ENCODE data around the gene OLFML2A. TPM values are rescaled to one million over a fixed set of nuclear protein-coding genes. Genes with fewer than 3 reads are reported as not detected.

The OLFML2A gene
- total RNA-seq, 2 experiments from 2014 or later: 4.4 to 6.7 TPM

DNA sequence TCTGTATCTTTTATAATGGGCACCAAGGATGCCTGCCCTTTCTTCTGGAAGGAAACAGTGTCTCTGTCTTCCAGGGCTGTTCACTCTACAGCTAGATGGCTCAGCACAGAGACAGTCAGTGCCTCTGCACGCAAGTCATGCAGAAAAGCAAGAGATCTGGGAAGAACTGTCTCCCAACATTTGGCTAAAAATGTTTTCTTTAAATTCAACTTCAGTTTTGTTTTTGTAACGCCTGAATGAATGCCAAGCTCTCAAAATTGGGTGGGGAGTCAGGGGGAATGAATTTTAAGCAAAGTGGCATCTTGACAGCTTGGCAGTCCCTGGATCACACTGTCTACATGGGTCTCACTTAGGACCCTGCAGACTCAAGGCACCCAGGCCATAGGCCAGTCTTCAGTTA, 12.6 kb downstream of the OLFML2A start:
- TF ChIP-seq EZH2phosphoT487 (IDR thresholded peaks at IDR 0.05; ENCODE audit: borderline replicate concordance, low read depth, low read length): no peak
- TF ChIP-seq, protein P1, sequence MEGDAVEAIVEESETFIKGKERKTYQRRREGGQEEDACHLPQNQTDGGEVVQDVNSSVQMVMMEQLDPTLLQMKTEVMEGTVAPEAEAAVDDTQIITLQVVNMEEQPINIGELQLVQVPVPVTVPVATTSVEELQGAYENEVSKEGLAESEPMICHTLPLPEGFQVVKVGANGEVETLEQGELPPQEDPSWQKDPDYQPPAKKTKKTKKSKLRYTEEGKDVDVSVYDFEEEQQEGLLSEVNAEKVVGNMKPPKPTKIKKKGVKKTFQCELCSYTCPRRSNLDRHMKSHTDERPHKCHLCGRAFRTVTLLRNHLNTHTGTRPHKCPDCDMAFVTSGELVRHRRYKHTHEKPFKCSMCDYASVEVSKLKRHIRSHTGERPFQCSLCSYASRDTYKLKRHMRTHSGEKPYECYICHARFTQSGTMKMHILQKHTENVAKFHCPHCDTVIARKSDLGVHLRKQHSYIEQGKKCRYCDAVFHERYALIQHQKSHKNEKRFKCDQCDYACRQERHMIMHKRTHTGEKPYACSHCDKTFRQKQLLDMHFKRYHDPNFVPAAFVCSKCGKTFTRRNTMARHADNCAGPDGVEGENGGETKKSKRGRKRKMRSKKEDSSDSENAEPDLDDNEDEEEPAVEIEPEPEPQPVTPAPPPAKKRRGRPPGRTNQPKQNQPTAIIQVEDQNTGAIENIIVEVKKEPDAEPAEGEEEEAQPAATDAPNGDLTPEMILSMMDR (conservative IDR thresholded peaks at IDR 0.05; ENCODE audit: low read length): no peak

DNA sequence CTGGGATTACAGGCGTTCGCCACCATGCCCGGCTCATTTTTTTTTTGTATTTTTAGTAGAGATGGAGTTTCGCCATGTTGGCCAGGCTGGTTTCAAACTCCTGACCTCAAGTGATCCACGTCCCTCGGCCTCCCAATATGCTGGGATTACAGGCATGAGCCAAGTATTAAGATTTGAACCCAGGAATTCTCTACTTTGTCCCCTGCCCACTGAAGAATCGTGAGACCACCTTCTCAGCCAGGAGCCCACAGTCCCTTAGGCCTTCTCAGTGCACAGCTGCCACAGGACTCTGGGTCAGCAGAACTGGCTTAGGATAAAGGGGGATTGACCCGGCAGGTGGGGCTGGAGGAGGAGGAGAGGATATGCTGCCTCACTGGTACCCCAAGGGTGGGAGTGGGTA, 13.4 kb downstream of the OLFML2A start:
- H3K4me3 ChIP-seq (ENCODE audit: low read depth, low read length, poor library complexity, severe bottlenecking): no peak overlapping the region
- TF ChIP-seq, protein P1 (conservative IDR thresholded peaks at IDR 0.05; ENCODE audit: low read length): no peak
- TF ChIP-seq EZH2phosphoT487 (IDR thresholded peaks at IDR 0.05; ENCODE audit: borderline replicate concordance, low read depth, low read length): no peak
- H3K79me2 ChIP-seq (ENCODE audit: insufficient read depth, low read depth, low read length): no peaks in the 10 kb centered on the region
- H3K9me2 ChIP-seq (ENCODE audit: insufficient read depth, low read length): no peaks in the 10 kb centered on the region
- peaks cover 8% of the 10 kb centered on the region for H3K4me1 ChIP-seq (ENCODE audit: insufficient read depth, low read length, poor library complexity, severe bottlenecking)
- no peaks in the 10 kb centered on the region for H3K36me3 ChIP-seq (ENCODE audit: insufficient read depth, low read length)
- H3K4me2 ChIP-seq (ENCODE audit: low read length): no peak overlapping the region
- intact Hi-C loops (cut with micrococcal nuclease; ENCODE audit: unreplicated experiment): no loop called here
- no peaks in the 10 kb centered on the region for H4K20me1 ChIP-seq (ENCODE audit: insufficient read depth, low read length)
- H3K9me3 ChIP-seq (ENCODE audit: low read length): no peaks in the 10 kb centered on the region
- ChIA-PET CTCF (ENCODE audit: unreplicated experiment) (interaction anchor here (0.6 kb wide), 1 partner anchor 15 kb away, joined by 3 read pairs; no protein-coding TSS in a partner anchor), POLR2A (interaction anchor here (1.9 kb wide), 1 partner anchor 11 kb away, joined by 5 read pairs; no protein-coding TSS in a partner anchor)
- no TSS peak for BruUV-seq (replicated peaks)
- H2AFZ ChIP-seq (ENCODE audit: low read length): no peak overlapping the region
- H3K27ac ChIP-seq (ENCODE audit: low read depth, low read length, poor library complexity, severe bottlenecking): no peak overlapping the region
- DNase-seq (ENCODE audit: low spot score): no peak

More for the DNA sequence above, 12.6 kb downstream of the OLFML2A start:
- BruUV-seq (replicated peaks): no TSS peak
- no peaks in the 10 kb centered on the region for H3K79me2 ChIP-seq (ENCODE audit: insufficient read depth, low read depth, low read length)
- no peaks in the 10 kb centered on the region for H4K20me1 ChIP-seq (ENCODE audit: insufficient read depth, low read length)
- H3K9me2 ChIP-seq (ENCODE audit: insufficient read depth, low read length): no peaks in the 10 kb centered on the region
- peaks cover 8% of the 10 kb centered on the region for H3K4me1 ChIP-seq (ENCODE audit: insufficient read depth, low read length, poor library complexity, severe bottlenecking)
- no peaks in the 10 kb centered on the region for H3K9me3 ChIP-seq (ENCODE audit: low read length)
- H3K4me2 ChIP-seq (ENCODE audit: low read length): no peak overlapping the region
- H3K27ac ChIP-seq (ENCODE audit: low read depth, low read length, poor library complexity, severe bottlenecking): no peak overlapping the region
- H2AFZ ChIP-seq (ENCODE audit: low read length): no peak overlapping the region
- no peaks in the 10 kb centered on the region for H3K36me3 ChIP-seq (ENCODE audit: insufficient read depth, low read length)
- ChIA-PET CTCF (ENCODE audit: unreplicated experiment) (no interaction called here), POLR2A (interaction anchor here (0.5 to 1.9 kb wide), 2 partner anchors 10 to 174 kb away, joined by 3 to 5 read pairs; no protein-coding TSS in a partner anchor)
- no peak for DNase-seq (ENCODE audit: low spot score)
- H3K4me3 ChIP-seq (ENCODE audit: low read depth, low read length, poor library complexity, severe bottlenecking): no peak overlapping the region
- intact Hi-C loops (cut with micrococcal nuclease; ENCODE audit: unreplicated experiment): no loop called here

DNA sequence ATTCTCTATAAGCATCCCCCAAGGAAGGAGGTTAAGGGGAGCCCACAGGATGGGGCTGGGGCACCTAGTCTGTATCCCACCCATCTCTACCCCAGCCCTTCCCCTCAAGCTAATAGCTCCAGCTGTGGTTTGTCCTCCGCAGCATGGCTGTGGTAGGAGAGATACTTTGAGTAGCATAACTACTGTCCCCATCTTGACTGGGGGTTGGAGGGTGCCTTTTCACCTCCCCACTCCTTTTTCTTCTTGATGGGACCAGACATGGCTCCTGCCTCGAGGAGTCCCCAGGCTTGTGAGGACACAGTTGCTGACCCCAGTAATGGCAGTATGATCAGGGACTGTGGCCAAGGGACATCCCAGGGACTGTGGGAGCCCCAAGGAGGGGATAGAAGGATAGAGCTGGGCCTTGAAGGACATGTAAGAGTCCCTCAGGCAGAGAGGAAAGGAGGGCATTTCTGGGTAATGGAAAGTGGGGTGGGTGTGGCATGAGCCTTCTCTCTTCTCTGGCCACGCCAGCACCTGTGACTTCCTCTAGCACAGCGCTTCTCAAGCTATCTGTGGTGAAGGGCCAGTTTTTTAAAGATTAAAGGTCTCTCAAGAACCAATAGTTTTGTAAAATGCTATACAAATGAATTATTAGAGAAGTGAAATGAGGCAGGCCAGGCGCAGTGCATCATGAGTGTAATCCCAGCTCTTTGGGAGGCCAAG, 14.0 kb downstream of the OLFML2A start:
- Histone ChIP-seq H3K9me3 (ENCODE audit: low read length) (no peaks in the 10 kb centered on the region), H3K79me2 (ENCODE audit: insufficient read depth, low read depth, low read length) (no peaks in the 10 kb centered on the region), H3K4me2 (ENCODE audit: low read length) (no peak overlapping the region), H3K4me3 (ENCODE audit: low read depth, low read length, poor library complexity, severe bottlenecking) (no peak overlapping the region), H3K27ac (ENCODE audit: low read depth, low read length, poor library complexity, severe bottlenecking) (no peak overlapping the region), H2AFZ (ENCODE audit: low read length) (no peak overlapping the region), H4K20me1 (ENCODE audit: insufficient read depth, low read length) (no peaks in the 10 kb centered on the region), H3K4me1 (ENCODE audit: insufficient read depth, low read length, poor library complexity, severe bottlenecking) (peaks cover 8% of the 10 kb centered on the region), H3K36me3 (ENCODE audit: insufficient read depth, low read length) (no peaks in the 10 kb centered on the region), H3K9me2 (ENCODE audit: insufficient read depth, low read length) (no peaks in the 10 kb centered on the region)
- peak; percentile 36 for DNase-seq (ENCODE audit: low spot score)
- BruUV-seq (replicated peaks): no TSS peak
- intact Hi-C loops (cut with micrococcal nuclease; ENCODE audit: unreplicated experiment): no loop called here
- CTCF ChIA-PET (ENCODE audit: unreplicated experiment): no interaction called here
- POLR2A ChIA-PET: no interaction called here
- TF ChIP-seq, protein P1 (conservative IDR thresholded peaks at IDR 0.05; ENCODE audit: low read length): no peak
- no peak for TF ChIP-seq EZH2phosphoT487 (IDR thresholded peaks at IDR 0.05; ENCODE audit: borderline replicate concordance, low read depth, low read length)

All from OCI-LY7 (cell line).